GM12878 (cell line): ENCODE measurements around the gene TNFSF9.
A peak's percentile ranks its signal among the peaks of the same experiment; 100 is the strongest.

Source experiments
- CHD4 ChIP-seq: fragments of 200-600 bp; sonication (generic); IDR thresholded peaks from 2 replicates; pipeline ENCODE4 v1.6.1; 2016; ENCODE audit warnings: mild to moderate bottlenecking
- CREM ChIP-seq: IDR thresholded peaks from 2 replicates; pipeline ENCODE4 v1.6.1; 2014; ENCODE audit warnings: antibody characterized with exemption, low read depth
- CTCF ChIP-seq, 3 experiments: IDR thresholded peaks in 2 of 3; conservative IDR thresholded peaks in 1 of 3; 2 replicates each; pipeline ENCODE4 v1.5.1; 2011; ENCODE audit warnings: low read depth in 3 of 3, low read length in 3 of 3, mild to moderate bottlenecking in 3 of 3, control low read depth in 2 of 3, moderate library complexity in 2 of 3, inconsistent platforms in 1 of 3, mixed read lengths in 1 of 3; ENCODE audit not compliant: control insufficient read depth in 2 of 3, insufficient read depth in 1 of 3; ENCODE audit errors: extremely low read depth in 1 of 3
- GABPA ChIP-seq: IDR thresholded peaks from 2 replicates; pipeline ENCODE4 v1.6.1; 2014; ENCODE audit warnings: antibody characterized with exemption, low read depth, mild to moderate bottlenecking, inconsistent platforms
- JUND ChIP-seq: IDR thresholded peaks from 2 replicates; pipeline ENCODE4 v1.6.1; 2012; ENCODE audit warnings: low read depth, mild to moderate bottlenecking, low read length, improper control_type of control experiment, moderate library complexity
- KAT2A ChIP-seq: conservative IDR thresholded peaks from 2 replicates; pipeline ENCODE4 v1.6.1; 2011; ENCODE audit warnings: low read depth, low read length; ENCODE audit not compliant: control insufficient read depth
- RBBP5 ChIP-seq: fragments of 200-600 bp; sonication (generic); conservative IDR thresholded peaks from 2 replicates; pipeline ENCODE4 v1.6.1; 2016
- SIN3A ChIP-seq: IDR thresholded peaks from 2 replicates; pipeline ENCODE4 v1.6.1; 2012; ENCODE audit warnings: low read depth, low read length, improper control_type of control experiment

GRCh38 chr19:6518145-6518911, 12.5 kb upstream of the TNFSF9 start:
- no peak for TF ChIP-seq JUND
- no peak for TF ChIP-seq RBBP5
- no peak for TF ChIP-seq CTCF (IDR thresholded peaks at IDR 0.05 in 2 of 3, conservative IDR thresholded peaks at IDR 0.05 in 1 of 3; ENCODE audit: control insufficient read depth in 2 of 3, extremely low read depth in 1 of 3, insufficient read depth in 1 of 3, low read depth in 3 of 3, low read length in 3 of 3)
- no peak for TF ChIP-seq GABPA
- TF ChIP-seq CREM, result peak; percentile 81
- TF ChIP-seq SIN3A, result 0 out of 2 replicates have a peak, but pooled peaks have one; percentile 29
- TF ChIP-seq KAT2A, result no peak
- TF ChIP-seq CHD4, result no peak
